ENCODE results near the gene RAD23A.

- TF ChIP-seq CTCF (IDR thresholded peaks at IDR 0.05; ENCODE audit: poor library complexity) = no peak
- no peak for TF ChIP-seq EZH2phosphoT487 (IDR thresholded peaks at IDR 0.05; ENCODE audit: low read depth, severe bottlenecking, unreplicated experiment)
- TF ChIP-seq EZH2 (IDR thresholded peaks at IDR 0.05; ENCODE audit: borderline replicate concordance) = no peak
Measured at GRCh38 chr19:12987190-12987589, 41.5 kb downstream of the RAD23A start.

Data from hepatocyte (in vitro differentiated cells).